Ishikawa (cell line): ENCODE data around the gene TMEM108.

Experiments used
- CEBPB ChIP-seq: IDR thresholded peaks from 2 replicates; pipeline ENCODE4 v1.6.1; 2012
- CREB1 ChIP-seq: IDR thresholded peaks from 2 replicates; pipeline ENCODE4 v1.6.1; 2012; ENCODE audit warnings: low read depth
- EGR1 ChIP-seq: IDR thresholded peaks from 2 replicates; pipeline ENCODE4 v1.6.1; 2012
- EP300 ChIP-seq: IDR thresholded peaks from 2 replicates; pipeline ENCODE4 v1.6.1; 2012; ENCODE audit warnings: borderline replicate concordance
- FOXM1 ChIP-seq: IDR thresholded peaks from 2 replicates; pipeline ENCODE4 v1.6.1; 2012; ENCODE audit warnings: low read depth, borderline replicate concordance
- MAX ChIP-seq: IDR thresholded peaks from 2 replicates; pipeline ENCODE4 v1.6.1; 2012
- NFIC ChIP-seq: IDR thresholded peaks from 2 replicates; pipeline ENCODE4 v1.6.1; 2012
- RAD21 ChIP-seq: IDR thresholded peaks from 2 replicates; pipeline ENCODE4 v1.6.1; 2012; ENCODE audit warnings: low read depth
- REST ChIP-seq: IDR thresholded peaks from 2 replicates; pipeline ENCODE4 v1.6.1; 2012; ENCODE audit warnings: low read depth, mild to moderate bottlenecking
- TAF1 ChIP-seq: IDR thresholded peaks from 2 replicates; pipeline ENCODE4 v1.6.1; 2012; ENCODE audit warnings: low read depth, mild to moderate bottlenecking
- TCF12 ChIP-seq: IDR thresholded peaks from 2 replicates; pipeline ENCODE4 v1.6.1; 2012; ENCODE audit warnings: low read depth
- TEAD4 ChIP-seq: IDR thresholded peaks from 2 replicates; pipeline ENCODE4 v1.6.1; 2012
- USF1 ChIP-seq: IDR thresholded peaks from 2 replicates; pipeline ENCODE4 v1.6.1; 2012
- YY1 ChIP-seq: IDR thresholded peaks from 2 replicates; pipeline ENCODE4 v1.6.1; 2012; ENCODE audit warnings: low read depth

- TF ChIP-seq CREB1 (no peak), CEBPB (no peak), REST (no peak), MAX (no peak), USF1 (no peak), EP300 (no peak), EGR1 (no peak), RAD21 (no peak), YY1 (no peak), FOXM1 (no peak), NFIC (no peak), TAF1 (no peak), TEAD4 (no peak), TCF12 (no peak)
Measured at GRCh38 chr3:133196527-133196926, 158.3 kb downstream of the TMEM108 start.
